ENCODE measurements around the gene GPER1. TPM values are rescaled to one million over a fixed set of nuclear protein-coding genes. Genes with fewer than 3 reads are reported as not detected.

Gene GPER1
- total and polyA plus RNA-seq, 2 donors (not counting 3 experiments of a cell fraction or from before 2014, with no cell fraction given) = 0.77 to 2.3 TPM

GRCh38 chr7:1112625-1113547, 25.0 kb downstream of the GPER1 start:
- H4K20me1 ChIP-seq (replicated peaks; ENCODE audit: control insufficient read depth, extremely low read depth, insufficient read depth, low read length) = no peaks in the 10 kb centered on the region
- H3K4me3 ChIP-seq (replicated peaks in 1 of 3; ENCODE audit: insufficient read depth in 1 of 3, low read depth in 1 of 3, low read length in 3 of 3) = no peak overlapping the region
- H3K27me3 ChIP-seq (ENCODE audit: control insufficient read depth in 2 of 2, insufficient read depth in 2 of 2, low read length in 2 of 2) = no peaks in the 10 kb centered on the region
- no peaks in the 10 kb centered on the region for H3K9me3 ChIP-seq (replicated peaks; ENCODE audit: control insufficient read depth, insufficient read depth, low read length)
- intact Hi-C loops (cut with micrococcal nuclease) (no loop called here), dilution Hi-C loops (cut with MboI; ENCODE audit: extremely low pct_ligation_motif_present, low sequenced_read_pairs) (no loop called here)
- H3K27ac ChIP-seq (ENCODE audit: insufficient read depth, low read depth, low read length) = no peak overlapping the region
- CTCF ChIA-PET = interaction anchor here (1.3 to 3.4 kb wide), 4 partner anchors 11 to 120 kb away, joined by 7 to 20 read pairs (median 10); partner anchors contain the start of gene GPER1
- TF ChIP-seq EZH2 (IDR thresholded peaks at IDR 0.05; ENCODE audit: borderline replicate concordance, low read depth, low read length, severe bottlenecking) (no peak), FOS (IDR thresholded peaks at IDR 0.05; ENCODE audit: borderline replicate concordance, insufficient read depth, low read length) (no peak), POLR2AphosphoS5 (IDR thresholded peaks at IDR 0.05; ENCODE audit: insufficient read depth, low read depth, low read length) (no peak), MYC (IDR thresholded peaks at IDR 0.05; ENCODE audit: low read depth, low read length) (no peak), MAX (IDR thresholded peaks at IDR 0.05; ENCODE audit: insufficient read depth, insufficient read length) (no peak), JUN (IDR thresholded peaks at IDR 0.05; ENCODE audit: borderline replicate concordance, insufficient read depth, insufficient read length, low read depth) (no peak), GATA2 (IDR thresholded peaks at IDR 0.05; ENCODE audit: insufficient read depth, insufficient read length, low read depth, low read length) (no peak), POLR2A (IDR thresholded peaks at IDR 0.05; ENCODE audit: low read depth, low read length) (no peak), CTCF (IDR thresholded peaks at IDR 0.05; ENCODE audit: extremely low read depth in 1 of 2, insufficient read depth in 1 of 2, low read depth in 1 of 2, low read length in 2 of 2) (no peak)
- DNase-seq (ENCODE audit: low read depth, low spot score) (no peak), FAIRE-seq (no peak)
- no TSS peak for BruUV-seq (replicated peaks)
- H3K9me1 ChIP-seq (replicated peaks; ENCODE audit: control insufficient read depth, extremely low read depth, insufficient read depth, low read length) = no peaks in the 10 kb centered on the region
- no peaks in the 10 kb centered on the region for H3K79me2 ChIP-seq (ENCODE audit: control insufficient read depth, insufficient read depth, low read length)
- POLR2A ChIA-PET = interaction anchor here (1.0 kb wide), 1 partner anchor 11 kb away, joined by 4 read pairs; no protein-coding TSS in a partner anchor
- no peak overlapping the region for H2AFZ ChIP-seq (ENCODE audit: low read depth, low read length)
- peaks cover 7% of the 10 kb centered on the region for H3K4me1 ChIP-seq (ENCODE audit: control insufficient read depth, extremely low read depth, insufficient read depth, low read length)
- H3K4me2 ChIP-seq (ENCODE audit: insufficient read depth, low read length) = no peak overlapping the region
- no peaks in the 10 kb centered on the region for H3K36me3 ChIP-seq (ENCODE audit: control insufficient read depth in 2 of 2, extremely low read depth in 1 of 2, insufficient read depth in 2 of 2, low read length in 2 of 2)
- H3K9ac ChIP-seq (replicated peaks; ENCODE audit: extremely low read depth, insufficient read depth, low read length) = no peak overlapping the region
